ENCODE data around the gene ASPHD1.

- no peak for TF ChIP-seq POLR2A (IDR thresholded peaks at IDR 0.05; ENCODE audit: low read depth, low read length)
- TF ChIP-seq TAF1 (IDR thresholded peaks at IDR 0.05; ENCODE audit: low read depth, low read length): no peak
- no peak for TF ChIP-seq POLR2AphosphoS5 (IDR thresholded peaks at IDR 0.05; ENCODE audit: low read depth, low read length)
- TF ChIP-seq POU2F2 (IDR thresholded peaks at IDR 0.05; ENCODE audit: low read depth, low read length): no peak
- no peak for TF ChIP-seq SPI1 (IDR thresholded peaks at IDR 0.05; ENCODE audit: low read depth, low read length)
Observed at GRCh38 chr16:29903590-29903989, 3.3 kb downstream of the ASPHD1 start.
